Kasumi-1 (cell line): Measurements from ENCODE around the gene ADPRS.

Experiments used
- DNase-seq, 2 experiments: peaks; one replicate each; lab custom pipeline; 2025; lab: John Stamatoyannopoulos, UW

ADPRS gene

DNA sequence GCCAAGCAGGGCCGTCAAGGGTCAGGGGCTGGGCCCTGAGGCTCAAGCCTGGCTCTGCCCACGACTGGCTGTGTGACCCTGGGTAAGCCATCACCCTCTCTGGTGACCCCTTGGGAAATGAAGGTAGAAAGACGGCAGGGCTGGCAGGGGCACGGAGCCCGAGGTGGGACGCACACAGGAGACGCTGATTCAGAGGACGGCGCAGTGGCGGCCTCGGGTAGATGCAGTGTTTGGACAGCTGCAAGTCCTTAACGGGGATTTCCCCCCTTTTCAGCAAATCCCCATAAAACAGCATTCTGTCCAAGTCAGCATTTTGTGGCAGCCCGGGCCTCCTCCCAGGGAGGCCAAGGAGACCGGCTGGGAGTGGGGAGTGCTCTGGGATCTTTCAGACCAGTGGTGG is 19.6 kb downstream of the ADPRS start:
- DNase-seq = no peak

DNA sequence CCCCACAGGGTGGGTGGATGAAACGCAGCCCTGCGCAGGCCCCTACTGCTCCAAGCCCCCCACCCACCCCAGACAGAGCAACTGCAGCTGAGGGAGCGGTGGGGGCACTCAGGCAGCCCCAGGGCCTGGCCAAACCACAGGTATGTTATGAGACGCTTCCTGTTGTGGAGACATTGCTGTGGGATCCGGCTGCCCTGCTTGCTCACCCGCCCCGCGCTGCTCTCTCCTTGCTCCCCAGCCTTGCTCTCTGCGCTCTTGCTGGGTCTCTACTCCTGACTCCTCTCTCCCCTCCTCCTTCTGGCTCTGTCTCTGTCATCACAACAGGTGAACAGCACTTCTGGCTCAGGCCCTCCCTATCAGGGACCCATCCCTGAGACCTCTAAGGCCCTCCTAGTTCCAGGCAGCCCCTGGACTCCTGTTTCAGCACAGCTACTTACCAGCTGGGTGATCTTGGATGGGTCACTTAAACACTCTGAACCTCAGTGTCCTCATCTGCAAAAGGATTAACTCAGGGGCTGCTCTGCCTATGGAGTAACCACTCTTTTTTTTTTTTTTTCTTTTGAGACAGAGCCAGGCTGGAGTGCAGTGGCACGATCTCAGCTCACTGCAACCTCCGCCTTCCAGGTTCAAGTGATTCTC is 20.5 kb downstream of the ADPRS start:
- DNase-seq = no peak

DNA sequence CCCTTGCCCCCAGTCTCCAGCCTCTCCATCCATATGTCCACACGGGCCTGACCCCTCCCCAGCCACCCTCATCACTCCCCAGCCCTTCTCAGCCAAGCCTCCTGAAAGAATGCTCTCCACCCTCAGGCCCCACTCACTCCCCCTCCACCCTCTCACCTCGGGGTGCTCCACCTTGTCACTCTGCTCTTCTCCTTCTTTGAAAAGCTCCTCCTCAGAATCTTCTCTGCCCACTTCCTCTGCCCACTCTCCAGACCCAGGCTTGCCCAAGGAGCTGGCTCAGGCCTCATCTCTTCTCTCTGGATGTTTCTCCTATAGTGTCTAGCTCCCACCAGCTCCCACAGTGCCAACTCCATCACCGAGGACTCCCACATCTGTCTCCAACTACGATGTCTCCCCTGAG is 22.5 kb downstream of the ADPRS start:
- no peak for DNase-seq

DNA sequence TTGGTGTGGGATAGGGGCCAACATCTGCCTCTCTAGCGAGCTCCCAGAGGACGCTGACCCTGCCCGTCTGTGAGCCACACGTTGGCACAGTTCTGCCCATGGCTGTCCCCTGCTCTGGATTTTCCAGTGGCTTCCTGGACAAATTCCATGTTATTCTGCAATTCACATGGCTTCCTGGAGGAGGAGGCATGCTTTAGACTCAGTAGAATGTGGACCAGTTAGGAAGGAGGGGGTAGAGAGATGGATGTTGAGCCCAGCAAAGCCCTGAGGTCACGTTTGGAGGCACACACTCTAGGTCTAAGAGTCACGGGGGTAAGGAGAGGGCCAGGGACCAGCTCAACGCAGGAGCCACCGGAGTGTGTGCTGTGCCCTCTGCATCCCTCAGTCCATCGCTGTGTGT is 24.1 kb downstream of the ADPRS start:
- no peak for DNase-seq

DNA sequence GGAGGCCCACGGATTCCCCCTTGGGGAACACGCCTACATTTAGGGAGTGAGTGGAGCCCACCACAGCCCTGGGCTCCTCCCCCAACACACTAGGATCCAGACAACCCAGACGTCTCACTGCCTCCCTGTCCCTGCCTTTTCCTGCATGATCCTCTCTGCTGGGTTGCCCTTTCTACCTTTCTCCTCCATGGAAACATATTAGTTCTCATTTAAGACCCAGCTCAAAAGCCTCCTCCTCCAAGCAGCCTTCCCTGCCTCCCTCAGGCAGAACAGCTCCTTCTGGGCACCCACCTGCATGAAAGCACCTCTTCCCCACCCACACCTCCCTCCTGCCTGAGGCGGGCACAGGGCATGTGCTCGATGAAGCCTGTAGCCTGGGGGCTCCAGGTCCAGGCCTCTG is 25.7 kb downstream of the ADPRS start:
- DNase-seq = no peak

DNA sequence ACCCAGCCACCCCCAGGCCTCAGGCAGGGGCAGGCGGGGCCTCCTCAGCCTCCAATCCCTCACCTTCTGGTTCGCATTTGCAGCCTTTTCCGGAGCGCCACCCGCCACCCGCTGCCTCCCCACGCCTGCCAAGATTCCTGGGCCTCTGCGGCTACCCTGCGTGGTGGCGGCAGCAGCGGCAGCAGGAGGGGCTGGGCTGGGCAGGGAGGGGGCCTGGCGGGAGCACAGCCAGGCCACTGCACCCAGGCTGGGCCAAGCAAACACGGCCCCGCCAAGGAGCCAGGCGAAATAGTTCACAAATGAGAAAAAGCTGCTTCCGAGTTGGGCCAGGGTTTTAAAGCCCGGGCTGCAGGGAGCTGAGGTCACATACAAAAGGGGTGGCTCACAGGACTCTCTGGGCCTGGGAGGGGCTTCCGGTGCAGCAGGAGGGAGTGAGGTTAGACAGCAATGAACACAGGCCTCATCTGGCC is 26.5 kb downstream of the ADPRS start:
- DNase-seq = no peak

DNA sequence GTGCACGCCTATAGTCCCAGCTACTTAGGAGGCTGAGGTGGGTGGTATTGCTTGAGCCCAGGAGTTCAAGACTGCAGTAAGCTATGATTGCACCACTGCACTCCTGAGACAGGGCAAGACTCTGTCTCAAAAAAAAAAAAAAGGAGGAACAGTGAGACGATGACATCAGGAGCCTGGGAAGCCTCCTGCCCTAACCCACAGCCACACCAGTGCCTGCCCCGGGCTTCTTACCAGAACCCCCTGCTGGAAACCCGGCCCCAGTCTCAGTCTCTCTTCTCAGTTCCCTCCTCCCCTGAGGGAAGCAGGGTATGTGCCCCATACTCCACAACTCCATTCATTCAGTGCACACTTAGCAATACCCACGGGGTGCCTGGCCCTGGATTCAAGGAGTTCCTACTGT is 27.2 kb downstream of the ADPRS start:
- DNase-seq = no peak

DNA sequence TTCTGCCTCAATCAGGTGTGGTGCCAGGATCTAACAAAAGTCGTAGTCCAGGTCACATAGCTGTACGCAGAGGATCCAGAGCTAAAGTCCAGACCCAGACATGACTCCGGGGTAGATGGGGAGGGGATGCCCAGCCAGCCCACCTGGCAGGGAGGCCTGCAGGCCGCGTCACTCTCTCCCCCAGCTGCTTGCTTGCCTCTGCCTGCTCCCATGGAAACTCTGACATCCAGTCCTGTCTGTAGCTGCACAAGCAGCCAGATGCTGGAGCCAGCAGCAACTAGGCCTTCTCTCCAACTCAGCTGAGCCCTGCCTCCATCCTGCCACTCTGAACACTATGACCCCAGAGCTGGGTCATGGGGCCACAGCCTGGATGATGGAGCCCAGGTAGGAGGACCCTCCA is 28.2 kb downstream of the ADPRS start:
- no peak for DNase-seq

DNA sequence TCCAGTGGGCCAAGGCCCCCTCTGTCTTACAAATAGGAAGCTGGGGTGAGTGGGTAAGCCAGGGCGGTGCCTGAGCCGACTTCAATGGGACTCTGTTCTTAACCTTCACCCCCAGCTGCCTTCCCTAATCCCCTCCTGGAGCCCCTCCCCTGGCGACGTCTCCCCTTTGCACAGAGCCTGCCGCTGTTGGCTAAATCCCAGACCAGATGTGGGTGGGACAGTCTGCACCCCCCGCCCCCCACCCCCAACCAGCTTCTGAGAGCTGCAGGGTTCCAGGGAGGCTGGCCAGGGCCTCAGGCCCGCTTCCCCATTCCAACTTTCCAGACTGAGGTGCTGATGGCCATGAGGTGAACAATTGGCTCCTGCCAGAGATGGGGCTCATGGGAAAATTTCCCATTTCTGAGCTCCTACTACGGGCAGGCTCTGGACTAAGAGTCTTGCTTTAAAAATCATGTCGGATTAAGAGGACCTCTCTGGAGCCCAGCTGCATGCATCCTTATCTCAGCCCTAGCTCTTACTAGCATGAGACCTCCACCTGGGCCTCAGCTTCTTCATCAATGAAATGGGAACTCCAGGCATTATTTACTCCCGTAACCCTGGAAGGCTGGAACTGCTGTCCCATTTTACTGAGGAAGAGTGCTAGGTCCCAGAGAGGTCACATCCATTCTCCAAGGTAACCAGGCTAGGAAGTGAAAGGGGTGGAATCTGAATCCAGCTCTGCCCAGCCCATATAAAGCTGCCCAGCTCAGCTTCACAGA is 29.9 kb downstream of the ADPRS start:
- DNase-seq = no peak

DNA sequence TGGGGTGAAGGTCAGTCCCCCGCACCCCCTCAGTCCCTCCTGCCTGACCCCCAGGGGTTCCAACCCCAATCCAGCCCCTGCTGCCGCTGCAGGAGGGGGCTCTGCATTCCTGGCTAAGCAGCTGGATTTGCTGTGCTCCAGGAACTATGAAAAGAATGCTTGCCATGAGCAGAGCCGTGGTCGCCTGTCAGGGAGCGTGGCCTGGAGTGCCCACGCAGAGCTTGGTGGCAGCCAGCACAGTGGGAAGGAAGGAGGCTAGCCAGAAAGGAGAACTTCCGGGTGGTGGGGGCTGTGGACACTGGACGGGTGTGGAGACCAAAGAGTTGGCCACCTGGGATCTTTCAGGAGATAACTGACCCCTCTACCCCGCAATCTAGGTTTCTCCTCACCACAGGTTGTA is 30.8 kb downstream of the ADPRS start:
- no peak for DNase-seq

DNA sequence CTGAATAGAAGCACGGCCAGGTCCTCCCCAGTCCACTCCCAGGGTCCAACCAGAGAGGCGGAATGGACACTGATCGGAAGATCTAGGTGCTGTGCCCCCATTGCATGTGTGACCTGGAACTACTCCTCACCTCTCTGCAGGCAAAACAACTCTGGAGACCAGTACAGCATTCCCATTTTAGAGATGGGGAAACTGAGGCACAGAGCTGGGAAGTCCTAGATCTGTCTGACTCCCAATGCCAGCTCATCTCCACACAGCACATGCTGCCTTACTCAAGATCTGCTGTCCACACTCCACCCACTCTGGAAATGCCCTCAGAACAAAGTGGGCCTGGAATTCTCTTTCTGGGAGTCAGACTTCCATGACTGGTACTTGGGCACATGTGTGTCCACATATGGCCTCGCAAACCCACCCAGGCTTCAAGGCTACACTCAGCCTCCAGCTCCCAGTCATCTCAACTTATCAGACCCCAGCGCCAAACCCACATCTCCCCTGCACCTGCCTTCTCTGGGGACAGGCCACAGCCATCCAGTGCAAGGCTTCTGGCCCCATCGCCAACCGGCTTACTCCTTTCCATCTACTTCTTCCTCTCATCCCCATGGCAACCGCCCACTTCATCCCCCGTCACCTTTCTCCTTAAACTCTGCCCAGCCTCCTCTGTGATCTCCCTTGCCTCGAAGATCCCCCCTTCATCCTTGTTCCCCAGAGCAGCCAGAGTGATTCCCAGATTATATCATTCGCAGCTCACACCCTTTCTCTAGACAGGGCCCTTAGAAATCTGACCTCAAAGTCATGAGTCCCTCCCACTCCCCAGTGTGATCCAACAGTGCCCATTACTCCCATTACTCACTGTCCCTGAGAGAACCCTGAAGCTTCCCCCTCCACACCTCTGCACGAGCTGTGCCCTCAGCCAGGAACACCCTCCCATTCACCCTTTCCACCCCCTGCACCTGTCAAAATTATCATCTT is 33.7 kb downstream of the ADPRS start:
- no peak for DNase-seq

DNA sequence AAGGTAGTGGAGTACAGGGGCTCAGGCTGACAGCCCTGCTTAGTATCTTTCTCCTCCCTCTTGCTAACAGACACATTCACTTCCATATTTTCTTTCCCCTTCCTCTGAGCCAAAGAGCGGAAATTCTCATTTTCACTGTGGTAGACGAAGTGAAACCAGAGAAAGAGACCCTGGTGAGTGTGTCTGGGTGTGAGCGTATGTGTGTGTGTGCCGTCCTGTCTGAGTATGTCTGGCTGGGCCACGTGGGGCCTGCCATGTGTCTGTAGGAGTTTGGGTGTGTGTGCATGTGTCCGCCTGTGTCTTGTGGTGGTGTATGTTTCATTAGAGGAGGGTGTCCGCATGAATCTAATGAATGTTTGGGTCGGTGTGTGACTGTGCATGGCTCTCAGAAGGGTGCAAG is 34.7 kb downstream of the ADPRS start:
- no peak for DNase-seq

DNA sequence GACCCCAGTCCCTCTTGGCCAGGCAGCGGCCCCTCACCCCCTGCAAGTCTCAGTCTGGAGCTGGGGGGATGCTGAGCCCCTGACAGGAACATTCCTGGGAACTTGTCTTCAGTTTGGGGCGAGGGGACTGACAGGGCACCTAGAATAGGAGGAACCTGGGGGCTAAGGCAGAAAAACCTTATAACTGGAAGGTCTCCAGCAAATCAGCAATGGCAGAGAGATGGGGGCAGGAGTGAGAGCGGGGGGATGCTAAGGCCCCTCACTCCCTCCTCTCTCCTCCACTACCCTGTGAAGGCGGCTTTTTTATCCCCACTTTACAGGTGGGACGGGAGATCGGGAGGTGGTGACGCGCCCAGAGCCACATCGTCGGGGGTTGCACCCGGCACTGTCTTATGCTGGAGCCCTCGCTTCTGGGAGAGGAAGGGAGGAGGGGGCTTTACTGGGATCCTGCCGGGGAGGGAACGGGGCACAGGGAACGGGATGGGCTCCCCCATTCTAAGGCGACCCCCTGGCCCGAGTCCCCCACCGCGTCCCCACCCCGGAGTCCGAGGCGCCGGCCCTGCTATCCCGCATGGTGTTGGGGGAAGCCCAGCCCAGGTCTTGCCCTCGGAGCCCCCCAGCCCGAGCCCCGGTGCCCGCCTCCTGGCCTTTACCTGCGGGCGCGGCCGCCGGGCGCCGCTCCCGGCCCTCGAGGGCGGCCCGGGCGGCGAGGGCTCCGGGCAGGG is 35.9 kb downstream of the ADPRS start:
- DNase-seq = no peak

DNA sequence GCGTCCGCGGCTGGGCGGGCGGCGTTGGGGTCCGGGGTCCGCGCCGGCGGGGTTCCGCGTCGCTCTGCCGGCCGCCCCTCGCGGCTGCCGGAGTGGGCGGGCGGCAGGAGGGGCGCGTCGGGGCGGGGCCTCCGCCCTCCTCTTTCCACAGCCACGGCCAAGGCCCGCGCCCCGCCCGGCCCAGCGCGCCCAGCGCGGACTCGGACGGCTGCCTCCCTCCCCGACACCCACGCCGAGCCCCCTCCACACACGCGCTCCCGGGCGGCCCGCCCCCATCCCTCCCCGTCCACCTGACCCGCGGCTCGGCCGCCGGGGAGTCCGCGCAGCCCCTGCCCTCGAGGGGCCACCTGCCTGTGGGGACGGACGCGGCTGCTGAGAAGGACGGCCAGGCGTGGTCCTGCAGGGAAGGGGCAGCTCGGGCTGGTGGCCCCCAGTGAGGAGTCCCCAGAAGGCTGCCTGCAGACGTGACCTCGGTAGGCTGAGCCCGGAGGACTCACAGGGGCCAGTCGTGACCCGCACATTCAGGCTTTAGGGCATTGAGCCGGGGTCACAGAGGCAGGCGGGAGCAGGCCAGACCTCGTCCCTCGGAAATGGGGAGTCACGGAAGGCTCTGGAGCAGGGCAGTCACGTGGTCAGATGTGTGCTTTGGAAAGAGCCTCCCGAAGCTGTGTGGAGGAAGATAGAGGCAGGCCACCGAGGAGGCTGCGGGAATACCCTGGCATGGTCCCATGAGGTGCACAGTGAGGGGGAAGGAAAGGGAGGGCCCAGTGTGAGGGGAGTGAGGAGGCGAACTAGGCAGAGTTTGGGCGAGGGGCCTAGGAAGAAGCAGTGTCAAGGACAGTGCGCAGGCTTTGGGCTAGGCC is 36.7 kb downstream of the ADPRS start, which contains the start of gene COL8A2:
Gene COL8A2 (minus strand): TSS at position 94 of the 863 bp plus-strand sequence. CDS start 24,980 bp downstream, outside the sequence.
- DNase-seq = no peak

DNA sequence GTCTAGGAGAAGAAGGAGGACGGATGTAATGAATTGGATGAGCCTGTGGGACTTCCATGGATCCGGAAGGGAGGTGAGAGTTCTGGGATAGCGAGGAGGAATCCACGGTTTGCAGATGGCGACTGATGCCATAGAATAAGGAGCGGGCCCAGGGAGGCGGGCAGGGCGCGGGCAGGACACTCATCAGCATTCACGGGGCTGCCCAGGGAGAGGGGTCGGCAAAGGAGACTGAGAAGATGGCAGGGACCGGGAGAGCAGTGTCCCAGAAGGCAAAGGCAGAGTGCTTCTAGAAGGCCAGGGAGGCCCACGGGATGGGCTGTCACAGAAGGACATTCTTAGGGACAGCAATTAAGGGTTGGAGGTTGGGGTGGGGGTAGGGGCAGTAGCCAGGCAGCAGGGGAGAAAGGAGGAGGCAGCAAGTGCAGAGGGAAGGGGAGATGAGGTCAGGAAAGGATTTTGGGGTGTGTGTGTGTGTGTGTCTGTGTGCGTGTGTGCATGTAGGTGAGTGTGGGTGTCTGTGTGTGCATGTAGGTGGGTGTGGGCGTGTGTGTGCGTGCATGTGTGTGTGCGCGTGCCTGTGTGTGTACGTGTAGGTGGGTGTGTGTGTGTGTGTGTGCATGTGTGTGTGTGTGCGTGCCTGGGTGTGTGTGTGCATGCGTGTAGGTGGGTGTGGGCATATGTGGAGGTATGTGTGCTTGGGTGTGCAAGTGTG is 37.5 kb downstream of the ADPRS start:
- DNase-seq = no peak

DNA sequence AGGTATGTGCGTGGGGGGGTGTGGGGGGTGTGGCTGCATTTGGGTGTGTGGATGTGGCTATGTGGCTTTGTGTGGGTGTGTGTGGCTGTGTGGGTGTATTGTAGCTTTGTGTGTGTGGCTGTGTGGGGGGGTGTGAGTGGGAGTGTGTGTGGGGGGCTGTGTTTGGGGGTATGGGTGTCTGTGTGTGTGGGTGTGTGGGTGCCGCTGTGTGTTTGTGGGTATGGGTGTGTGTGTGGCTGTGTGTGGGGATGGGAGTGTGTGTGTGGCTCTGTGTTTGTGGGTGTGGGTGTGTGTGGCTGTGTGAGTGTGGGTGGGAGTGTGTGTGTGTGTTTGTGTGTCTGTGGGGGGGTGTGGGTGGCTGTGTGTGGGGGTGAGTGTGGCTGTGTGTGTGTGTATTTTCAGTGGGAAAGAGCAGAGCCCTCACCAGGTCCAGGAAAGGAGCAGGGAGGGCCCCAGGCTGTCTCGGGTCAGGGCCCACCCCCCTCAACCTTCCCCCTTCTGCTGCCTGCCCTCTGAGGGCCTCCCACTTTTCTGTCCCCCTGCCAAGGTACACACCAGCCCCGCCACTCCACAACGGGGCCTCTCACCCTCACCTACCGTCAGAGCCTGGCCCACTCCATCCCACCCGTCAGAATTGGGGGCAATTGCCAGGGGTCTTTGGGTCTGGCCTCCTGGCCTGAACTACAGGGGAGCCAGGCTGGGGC is 38.3 kb downstream of the ADPRS start:
- no peak for DNase-seq

DNA sequence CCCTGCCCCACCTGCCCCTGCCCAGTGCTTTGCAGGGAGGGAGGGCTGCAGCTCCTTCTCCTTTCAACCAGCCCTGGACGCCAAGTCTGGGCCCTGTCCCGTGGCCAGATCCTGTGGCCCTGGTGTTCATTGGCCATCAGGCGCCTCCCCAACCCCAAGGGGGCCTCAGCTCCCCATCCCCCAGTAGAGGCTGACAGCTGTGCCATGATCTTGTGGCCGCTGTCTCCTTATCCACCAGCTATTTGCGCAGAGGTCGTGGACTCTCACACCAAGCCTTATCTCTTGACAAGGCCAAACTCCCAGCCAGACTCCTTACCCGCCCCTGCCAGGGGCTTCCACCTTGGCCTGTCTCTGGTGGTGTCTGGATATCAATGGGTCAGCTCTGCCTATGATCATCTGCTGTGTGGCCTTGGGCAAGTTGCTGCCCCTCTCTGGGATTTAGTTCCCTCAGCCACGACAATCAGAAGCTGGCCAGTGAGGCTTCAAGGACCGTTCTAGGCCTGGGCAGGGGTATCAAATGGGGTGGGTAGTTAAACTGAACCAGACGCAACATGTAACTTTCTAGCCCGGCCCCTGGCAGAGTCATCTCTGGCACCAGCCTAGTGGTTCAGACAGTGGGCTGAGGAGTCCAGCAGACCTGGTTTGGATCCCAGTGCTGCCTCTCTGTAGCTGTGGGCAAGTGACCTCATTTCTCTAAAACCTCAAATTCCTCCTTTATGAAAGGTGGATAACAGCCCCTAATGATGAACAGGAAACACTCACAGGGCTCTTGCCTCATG is 39.6 kb downstream of the ADPRS start:
- no peak for DNase-seq

DNA sequence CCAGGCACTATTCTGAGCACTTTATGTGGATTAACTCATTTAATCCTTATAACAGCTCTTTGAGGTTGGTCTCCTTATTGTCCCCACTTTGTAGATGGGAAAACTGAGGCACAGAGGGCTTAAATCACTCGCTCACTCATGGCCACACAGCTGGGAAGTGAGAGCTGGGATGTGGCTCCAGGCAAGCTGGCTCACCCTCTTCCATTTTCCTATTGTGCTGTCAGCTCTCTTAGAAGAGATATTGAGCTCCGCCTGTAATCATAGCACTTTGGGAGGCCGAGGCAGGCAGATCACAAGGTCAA is 40.2 kb downstream of the ADPRS start:
- DNase-seq = no peak

DNA sequence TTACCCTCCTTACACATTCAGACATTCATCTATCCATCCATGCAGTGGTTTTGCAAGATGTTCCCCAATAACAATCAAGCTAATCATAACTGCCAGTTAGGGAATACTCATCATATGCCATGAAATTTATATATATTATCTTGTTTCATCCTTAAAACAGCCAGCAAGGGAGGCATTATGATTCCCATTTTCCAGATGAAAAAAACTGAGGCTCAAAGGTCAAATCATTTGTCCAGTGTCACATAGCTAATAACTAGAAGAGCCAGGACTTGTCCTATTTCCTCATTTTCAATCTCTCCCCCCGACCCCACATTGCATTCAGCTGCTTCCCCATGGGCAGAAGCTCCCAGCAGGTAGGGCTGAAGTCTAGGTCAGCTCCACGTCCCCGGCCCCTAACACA is 43.3 kb downstream of the ADPRS start:
- no peak for DNase-seq
